Motor neuron (in vitro differentiated cells): ENCODE data around the gene TSPAN10. TPM values are rescaled to one million over a fixed set of nuclear protein-coding genes. Genes with fewer than 3 reads are reported as not detected.
"Not testable (repeated sequence)": the region's sequence is repeated elsewhere in the genome, so short reads cannot be mapped to it uniquely, and the experiment has no call there.

Experiments
- ATAC-seq, 8 experiments: fragments of 200-7000 bp; cut with Tn5 transposase; replicated peaks in 6 of 8; 2 replicates each; pipeline ENCODE4 v1.8.0; 2021; ENCODE audit warnings: mild to moderate bottlenecking in 8 of 8, moderate library complexity in 8 of 8
- H3K27ac ChIP-seq, 2 donors: fragments of 250-450 bp; sonication (Bioruptor Pico); 2 replicates each; pipeline ENCODE4 v1.9.0; 2021; ENCODE audit warnings: antibody characterized with exemption in 2 of 2, mild to moderate bottlenecking in 2 of 2, moderate library complexity in 1 of 2
- H3K4me1 ChIP-seq, 2 donors: fragments of 250-450 bp; sonication (Bioruptor Pico); replicated peaks in 1 of 2; 2 replicates each; pipeline ENCODE4 v1.6.1; 2021; ENCODE audit warnings: antibody characterized with exemption in 2 of 2, mild to moderate bottlenecking in 2 of 2, moderate library complexity in 1 of 2
- H3K4me3 ChIP-seq, 5 donors: fragments of 250-450 bp; sonication (Bioruptor Pico); 2 replicates each; pipeline ENCODE4 v1.9.0; 2021; ENCODE audit warnings: antibody characterized with exemption in 5 of 5, mild to moderate bottlenecking in 5 of 5, moderate library complexity in 4 of 5
- WGBS, 10 experiments: fragments of 450-650 bp; shearing (Covaris generic); methylation state at CpG; one replicate each; pipeline ENCODE4 v1.0.0; 2022; 5-methylcytosine and 5-hydroxymethylcytosine counted together
- in situ Hi-C, 9 experiments: fragments of 400-800 bp; cut with MboI; loops; one replicate each; pipeline ENCODE4 v1.15.0; 2021; ENCODE audit warnings: low sequenced_read_pairs in 9 of 9, low pct_unique_long_range_greater_than_20kb in 2 of 9; ENCODE audit not compliant: unreplicated experiment in 9 of 9
- total RNA-seq, 8 experiments: library from RNA; unstranded; fragments of 300-600 nt; gene quantifications; 2 replicates each; pipeline versions ENCODE4 v1.2.3 to v1.2.4, GENCODE V29; 2022

The TSPAN10 gene
- total RNA-seq, 8 experiments from 2014 or later, result 0.22 to 1.2 (median 1.00) TPM; not detected in 1

DNA sequence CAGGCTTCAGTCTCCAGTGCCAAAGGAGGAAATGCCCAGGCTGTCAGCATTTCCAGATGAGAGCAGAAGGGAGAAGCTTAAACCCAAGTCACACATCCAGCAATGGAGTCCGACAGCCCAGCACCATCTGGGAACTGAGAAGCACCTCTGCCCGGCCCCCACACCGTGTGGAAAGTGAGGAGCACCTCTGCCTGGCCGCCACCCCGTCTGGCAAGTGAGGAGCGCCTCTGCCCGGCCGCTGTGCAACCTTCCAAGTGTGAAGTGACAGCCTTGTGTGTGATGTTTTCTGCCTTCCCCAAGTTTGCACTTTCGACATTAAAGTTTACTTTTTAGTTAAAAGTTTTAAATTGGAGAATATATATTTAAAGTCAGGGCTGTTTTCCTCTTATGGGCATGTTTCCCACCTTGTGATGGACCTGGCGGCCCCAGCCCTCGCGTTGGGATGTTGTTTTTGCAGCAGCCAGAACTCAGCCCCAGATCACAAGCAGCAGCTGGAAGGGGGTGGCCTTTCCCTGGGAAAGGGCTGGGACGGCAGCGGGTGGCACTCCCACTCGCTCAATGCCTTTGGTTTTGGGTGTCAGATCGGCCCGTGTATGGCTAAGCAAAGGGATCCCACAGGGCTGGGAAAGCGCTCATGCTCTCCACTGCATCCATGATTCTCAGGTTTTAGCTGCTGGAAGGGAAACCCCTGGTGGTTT is 36.7 kb downstream of the TSPAN10 start:
- no peak overlapping the region for H3K27ac ChIP-seq
- H3K4me1 ChIP-seq, result peaks cover 0 to 3% of the 10 kb centered on the region in 2 donors
- ATAC-seq, result no peak
- 78 to 100% (median 87%) methylated on average over 1 to 13 of the region's 18 CpGs; no CpG with 5 or more reads in 3 of the 10 experiments for WGBS, 10 experiments
- in situ Hi-C loops, result no loop called here
- H3K4me3 ChIP-seq, result no peak overlapping the region

DNA sequence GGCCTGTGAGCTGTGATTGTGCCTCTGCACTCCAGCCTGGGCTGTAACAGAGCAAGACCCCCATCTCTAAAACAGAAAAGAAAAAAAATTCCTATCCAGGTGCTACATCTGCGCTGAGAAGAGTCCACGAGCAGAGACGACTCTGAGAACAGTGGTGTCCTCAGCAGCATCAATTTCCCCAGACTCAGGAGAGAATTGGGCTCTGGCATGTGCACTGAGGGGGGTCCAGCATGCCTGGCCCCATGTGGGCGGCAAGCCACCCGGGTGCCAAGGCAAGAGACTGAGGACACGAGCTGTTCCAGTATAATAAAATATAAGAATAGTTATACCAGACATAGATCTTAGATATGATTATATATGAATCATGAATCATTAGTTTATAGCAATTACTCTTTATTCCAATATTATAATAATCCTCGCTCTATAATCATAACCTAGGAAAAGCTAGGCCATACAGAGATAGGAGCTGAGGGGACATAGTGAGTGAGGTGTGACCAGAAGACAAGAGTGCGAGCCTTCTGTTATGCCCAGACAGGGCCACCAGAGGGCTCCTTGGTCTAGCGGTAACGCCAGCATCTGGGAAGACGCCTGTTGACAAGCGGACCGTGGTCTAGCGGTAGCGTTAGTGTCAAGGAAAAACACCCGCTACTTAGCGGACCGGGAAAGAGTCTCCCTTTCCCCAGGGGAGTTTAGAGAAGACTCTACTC is 38.7 kb downstream of the TSPAN10 start:
- in situ Hi-C loops, H3K27ac ChIP-seq, H3K4me3 ChIP-seq, H3K4me1 ChIP-seq: not testable (repeated sequence)
- whole genome bisulfite sequencing, 10 experiments, result 14 to 62% (median 47%) methylated on average over 2 to 9 of the region's 18 CpGs; no CpG with 5 or more reads in 5 of the 10 experiments
- peak in 1 of 8 experiments; percentile 24 for ATAC-seq

DNA sequence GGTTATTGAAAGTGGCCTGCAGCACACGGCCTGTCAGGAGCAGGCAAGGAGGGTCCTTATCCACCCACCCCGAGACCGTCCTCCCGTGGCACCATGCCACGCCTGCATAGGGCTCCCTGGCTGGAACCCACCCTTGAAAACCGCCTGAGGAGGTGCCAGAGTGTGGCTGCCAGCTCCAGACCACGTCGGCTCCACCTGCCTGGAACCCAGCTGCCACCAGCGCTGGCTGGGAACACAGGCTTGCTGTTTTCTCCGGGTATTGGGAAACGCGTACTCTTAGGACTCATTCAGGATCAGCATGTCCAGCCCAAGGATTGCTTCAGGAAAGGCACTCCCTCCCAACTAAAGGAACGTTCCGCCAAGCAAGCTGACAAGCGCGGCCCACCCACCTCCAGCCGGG is 39.9 kb downstream of the TSPAN10 start:
- in situ Hi-C loops, result no loop called here
- no peak overlapping the region for H3K4me3 ChIP-seq
- peak in 4 of 8 experiments; percentile 8 to 18 (median 10) for ATAC-seq
- WGBS, 10 experiments, result 80 to 97% (median 93%) methylated on average over 1 to 6 of the region's 17 CpGs; no CpG with 5 or more reads in 6 of the 10 experiments
- peaks cover 0 to 3% of the 10 kb centered on the region in 2 donors for H3K4me1 ChIP-seq
- no peak overlapping the region for H3K27ac ChIP-seq

DNA sequence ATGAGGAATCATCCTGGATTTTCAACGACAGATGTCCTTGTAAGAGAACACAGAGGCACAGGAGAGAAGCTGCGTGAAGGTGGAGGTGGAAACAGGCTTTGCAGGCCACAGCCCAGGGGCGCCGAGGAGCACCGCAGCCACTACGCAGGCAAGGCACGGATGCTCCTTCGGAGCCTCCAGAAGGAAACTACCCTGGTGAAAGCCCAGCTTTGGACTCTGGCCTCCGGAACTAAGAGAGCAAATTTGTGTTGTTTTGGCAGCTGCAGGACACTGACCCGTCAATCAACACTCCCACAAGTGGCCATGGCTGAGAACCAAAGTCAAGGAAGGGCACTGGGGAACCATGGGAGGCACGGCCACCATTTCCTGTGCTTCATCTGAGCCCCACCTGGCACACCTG is 43.2 kb downstream of the TSPAN10 start:
- ATAC-seq, result no peak
- 61 to 97% (median 91%) methylated on average over 2 to 10 of the region's 11 CpGs; no CpG with 5 or more reads in 3 of the 10 experiments for WGBS, 10 experiments
- H3K27ac ChIP-seq, result no peak overlapping the region
- no peak overlapping the region for H3K4me3 ChIP-seq
- in situ Hi-C loops, result no loop called here
- H3K4me1 ChIP-seq, result peaks cover 11 to 13% of the 10 kb centered on the region in 2 donors

DNA sequence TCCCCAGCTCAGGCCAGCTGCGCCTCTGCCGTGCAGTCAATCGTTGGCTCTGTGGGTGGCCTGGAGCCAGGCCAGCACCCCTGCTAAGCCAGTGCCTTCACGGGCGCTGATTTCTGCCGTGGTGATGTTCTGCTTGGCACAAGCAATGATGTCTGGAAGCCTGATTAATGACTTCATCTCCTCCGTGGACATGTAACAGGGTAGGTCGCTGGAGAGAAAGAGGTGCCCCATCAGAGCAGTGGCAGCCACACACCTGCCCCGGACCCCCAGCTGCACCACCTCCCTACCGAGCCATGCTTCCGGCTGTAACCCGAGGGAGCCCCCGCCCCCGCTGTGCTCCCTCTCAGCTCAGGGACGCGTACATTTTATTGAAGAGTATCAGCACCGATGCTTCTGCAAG is 44.7 kb downstream of the TSPAN10 start:
- 80 to 100% (median 94%) methylated on average over 1 to 3 of the region's 17 CpGs; no CpG with 5 or more reads in 6 of the 10 experiments for WGBS, 10 experiments
- Histone ChIP-seq H3K27ac (no peak overlapping the region), H3K4me1 (peaks cover 8 to 13% of the 10 kb centered on the region in 2 donors), H3K4me3 (no peak overlapping the region)
- ATAC-seq, result no peak
- in situ Hi-C loops, result no loop called here

DNA sequence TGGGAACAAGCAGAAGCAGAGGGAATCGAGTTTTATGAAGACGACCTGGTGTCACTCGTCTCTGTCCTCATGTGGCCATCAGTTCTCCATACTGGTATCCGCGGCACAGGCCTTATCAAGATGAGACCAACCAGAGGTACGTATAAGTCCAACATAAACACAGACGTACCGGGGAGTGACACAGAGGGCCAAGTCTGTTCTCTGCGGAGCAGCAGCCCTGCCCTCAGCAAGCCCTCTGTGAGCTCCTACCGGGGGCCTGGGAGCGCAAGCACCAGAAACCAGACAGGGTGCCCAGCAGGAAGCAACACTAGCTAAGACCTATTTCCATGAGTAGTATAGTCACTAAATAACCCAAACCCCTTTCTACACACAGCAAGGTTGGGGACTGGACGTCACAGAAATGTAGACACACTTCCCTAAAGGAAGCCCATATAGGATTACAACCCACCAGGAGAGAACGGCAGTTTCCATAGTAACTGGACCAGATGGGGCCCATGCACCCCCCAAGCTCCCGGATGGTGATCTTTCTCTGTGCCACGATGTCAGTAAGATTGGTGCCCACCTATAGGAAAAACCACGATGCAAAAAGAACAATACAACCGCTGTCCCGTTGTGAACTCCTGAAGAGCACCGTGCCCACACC is 45.7 kb downstream of the TSPAN10 start:
- 0 to 85% (median 34%) methylated on average over 2 to 11 of the region's 19 CpGs; no CpG with 5 or more reads in 4 of the 10 experiments for WGBS, 10 experiments
- peak overlapping the region; percentile 81 to 97 (median 90) for H3K4me3 ChIP-seq
- in situ Hi-C loops, result no loop called here
- H3K27ac ChIP-seq, result peak overlapping the region; percentile 89 to 92
- H3K4me1 ChIP-seq, result peaks cover 8 to 13% of the 10 kb centered on the region in 2 donors
- no peak for ATAC-seq

DNA sequence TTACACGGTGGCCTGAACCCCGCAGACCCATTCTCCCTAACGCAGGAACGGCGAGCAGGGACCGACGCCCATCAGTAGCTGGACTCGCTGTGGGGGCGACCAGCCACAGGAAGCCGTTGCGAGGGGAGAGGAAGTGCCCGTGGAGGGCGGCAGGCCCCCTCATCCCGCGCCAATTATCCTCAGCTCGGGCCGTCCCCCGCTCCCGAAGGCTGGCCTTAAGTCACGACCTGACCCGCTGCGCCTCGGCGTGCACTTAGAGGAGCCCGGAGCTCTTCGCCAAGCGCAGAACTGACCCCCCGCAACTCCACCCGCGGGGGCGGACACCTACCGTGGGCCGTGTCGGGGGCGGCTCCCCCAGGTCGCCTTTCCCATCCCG is 46.2 kb downstream of the TSPAN10 start:
- WGBS, 10 experiments, result 0 to 2% (median 0%) methylated on average over 4 to 19 of the region's 37 CpGs; no CpG with 5 or more reads in 7 of the 10 experiments
- in situ Hi-C loops, result no loop called here
- H3K27ac ChIP-seq, result peak overlapping the region; percentile 89 to 92
- peaks cover 8 to 13% of the 10 kb centered on the region in 2 donors for H3K4me1 ChIP-seq
- peak overlapping the region; percentile 81 to 97 (median 90) for H3K4me3 ChIP-seq
- peak in 3 of 8 experiments; percentile 4 to 14 (median 6) for ATAC-seq

DNA sequence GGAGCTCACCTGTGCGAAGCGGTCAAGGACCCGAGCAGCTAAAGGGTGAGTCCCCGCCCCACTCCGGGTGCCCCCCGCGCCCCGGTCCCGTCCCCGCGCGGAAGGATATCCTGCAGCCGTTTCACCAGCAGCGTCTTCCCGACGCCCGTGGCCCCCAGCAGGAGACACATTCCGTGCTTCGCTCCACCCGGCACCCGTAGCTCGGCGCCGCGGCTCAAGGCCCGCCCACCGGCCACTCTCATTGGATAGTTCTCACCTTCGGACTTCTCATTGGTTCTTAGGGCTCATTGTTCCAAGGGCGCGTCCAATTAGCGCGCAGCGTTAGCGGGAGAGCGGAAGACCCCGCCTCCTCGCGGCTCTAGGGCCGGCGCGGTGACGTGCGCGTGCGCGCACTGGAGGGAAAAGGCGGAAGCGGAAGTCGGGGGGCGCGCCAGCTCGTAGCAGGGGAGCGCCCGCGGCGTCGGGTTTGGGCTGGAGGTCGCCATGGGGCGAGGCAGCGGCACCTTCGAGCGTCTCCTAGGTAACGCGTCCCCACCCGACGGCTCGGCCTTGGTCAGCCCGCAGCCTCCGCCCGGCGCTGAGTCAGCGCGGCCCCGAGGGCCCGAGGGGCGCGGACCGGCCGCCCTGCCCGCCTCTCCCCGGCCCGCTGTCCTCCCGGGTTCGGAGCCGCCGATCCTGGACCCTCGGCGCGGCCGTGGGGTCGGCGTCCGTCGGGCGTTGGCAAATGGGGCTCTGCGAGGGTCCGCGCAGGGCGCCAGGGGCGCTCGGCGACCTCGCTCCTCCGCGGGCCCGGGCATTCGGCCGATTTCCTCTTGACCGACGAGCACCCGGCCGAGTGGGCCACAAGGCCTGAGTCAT is 46.8 kb downstream of the TSPAN10 start, which contains the start of the genes ARL16 and HGS:
Gene ARL16, minus strand, starts transcription at position 214 of the 858 bp plus-strand sequence. Its CDS starts 44 bp downstream, at position 170.
Gene HGS, plus strand, starts transcription at position 428 of the 858 bp plus-strand sequence. Its CDS starts 56 bp downstream, at position 484.
- 0 to 1% (median 0%) methylated on average over 4 to 32 of the region's 112 CpGs; no CpG with 5 or more reads in 5 of the 10 experiments for WGBS, 10 experiments
- Histone ChIP-seq H3K27ac (peak within 1 kb of the TSS; percentile 89 to 92), H3K4me1 (peaks cover 8 to 13% of the 10 kb centered on the region in 2 donors), H3K4me3 (peak within 1 kb of the TSS; percentile 81 to 97 (median 90))
- peak; percentile 81 to 96 (median 94) for ATAC-seq
- in situ Hi-C loops, result no loop called here

DNA sequence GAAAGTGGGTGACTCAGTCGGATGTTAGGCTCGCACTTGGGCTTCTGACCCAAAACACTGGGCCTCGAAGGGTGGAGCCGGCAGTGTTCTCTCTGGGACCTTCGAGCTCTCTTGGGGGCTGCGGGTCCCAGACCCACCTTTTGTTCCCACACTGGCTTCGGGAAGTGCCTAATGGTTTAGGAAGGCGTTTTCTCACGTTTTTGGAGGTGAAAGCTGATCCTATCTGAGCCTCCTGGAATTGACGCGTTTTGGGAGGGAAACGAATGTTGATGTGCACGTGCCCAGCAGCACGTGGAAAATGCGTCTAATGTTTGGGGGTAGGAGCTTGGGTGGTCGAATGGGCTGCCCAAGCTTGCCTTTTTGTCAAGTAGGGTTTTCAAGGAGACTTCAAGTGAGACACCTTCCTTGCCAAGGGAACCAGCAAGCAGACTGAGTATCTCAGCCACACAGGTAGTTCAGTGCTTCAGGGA is 47.5 kb downstream of the TSPAN10 start:
- ATAC-seq, result peak in 2 of 8 experiments; percentile 29 to 39
- WGBS, 10 experiments, result 0 to 21% (median 0%) methylated on average over 1 to 9 of the region's 16 CpGs; no CpG with 5 or more reads in 1 of the 10 experiments
- Histone ChIP-seq H3K4me3 (peak overlapping the region; percentile 81 to 97 (median 90)), H3K4me1 (peaks cover 8 to 13% of the 10 kb centered on the region in 2 donors), H3K27ac (peak overlapping the region; percentile 74 to 86)
- in situ Hi-C loops, result no loop called here

DNA sequence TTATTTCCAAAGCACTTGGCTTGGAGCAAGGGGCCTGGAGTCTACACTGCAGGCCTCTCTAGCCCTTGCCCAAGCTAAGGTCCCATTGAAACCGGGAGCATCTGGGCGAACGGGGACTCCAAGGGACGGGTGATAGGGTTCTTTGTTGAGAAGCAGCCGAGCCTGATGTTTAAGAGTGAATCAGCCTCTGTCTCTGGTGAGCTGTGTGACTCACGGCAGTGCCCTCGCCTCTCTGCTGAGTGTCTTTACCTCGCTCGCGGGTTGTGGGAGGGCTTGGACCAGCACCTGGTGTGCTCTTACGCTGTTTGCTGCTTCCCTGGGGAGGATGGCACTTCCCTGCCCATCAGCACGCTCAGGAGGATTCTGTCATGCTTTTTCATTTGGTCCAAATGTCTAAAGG is 48.1 kb downstream of the TSPAN10 start:
- H3K27ac ChIP-seq, result no peak overlapping the region
- peak overlapping the region; percentile 81 to 97 (median 90) for H3K4me3 ChIP-seq
- in situ Hi-C loops, result no loop called here
- peak in 2 of 8 experiments; percentile 0 to 2 for ATAC-seq
- WGBS, 10 experiments, result 25 to 69% (median 56%) methylated on average over 2 to 11 of the region's 12 CpGs; no CpG with 5 or more reads in 5 of the 10 experiments
- peaks cover 8 to 13% of the 10 kb centered on the region in 2 donors for H3K4me1 ChIP-seq

DNA sequence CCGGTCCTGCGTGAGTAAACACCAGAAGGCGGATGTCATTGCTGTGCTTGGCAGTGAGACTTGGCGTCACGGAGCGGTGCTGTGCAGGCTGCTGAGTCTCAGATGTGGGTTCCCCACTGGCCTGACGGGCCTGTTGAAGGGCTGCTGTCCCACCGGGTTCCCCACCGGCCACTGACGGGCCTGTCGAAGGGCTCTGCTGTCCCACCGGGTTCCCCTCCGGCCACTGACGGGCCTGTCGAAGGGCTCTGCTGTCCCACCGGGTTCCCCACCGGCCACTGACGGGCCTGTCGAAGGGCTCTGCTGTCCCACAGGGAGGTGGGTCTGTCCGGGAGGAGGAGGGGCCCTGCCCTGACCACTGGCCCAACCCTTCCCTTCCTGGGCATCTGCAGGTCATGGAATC is 49.6 kb downstream of the TSPAN10 start:
- H3K27ac ChIP-seq, result no peak overlapping the region

More for the DNA sequence above, 49.6 kb downstream of the TSPAN10 start:
- WGBS, 10 experiments, result 100% methylated on average over 2 of the region's 20 CpGs; no CpG with 5 or more reads in 9 of the 10 experiments
- peaks cover 8 to 13% of the 10 kb centered on the region in 2 donors for H3K4me1 ChIP-seq
- no peak for ATAC-seq
- in situ Hi-C loops, result no loop called here
- no peak overlapping the region for H3K4me3 ChIP-seq
